Putamen (tissue), 1 donor: ENCODE measurements around the gene METTL18.

Experiments
- DNase-seq: peaks from one replicate; pipeline ENCODE4 v3.0.0-alpha.2; 2016; ENCODE audit warnings: low spot score

Gene METTL18

DNA sequence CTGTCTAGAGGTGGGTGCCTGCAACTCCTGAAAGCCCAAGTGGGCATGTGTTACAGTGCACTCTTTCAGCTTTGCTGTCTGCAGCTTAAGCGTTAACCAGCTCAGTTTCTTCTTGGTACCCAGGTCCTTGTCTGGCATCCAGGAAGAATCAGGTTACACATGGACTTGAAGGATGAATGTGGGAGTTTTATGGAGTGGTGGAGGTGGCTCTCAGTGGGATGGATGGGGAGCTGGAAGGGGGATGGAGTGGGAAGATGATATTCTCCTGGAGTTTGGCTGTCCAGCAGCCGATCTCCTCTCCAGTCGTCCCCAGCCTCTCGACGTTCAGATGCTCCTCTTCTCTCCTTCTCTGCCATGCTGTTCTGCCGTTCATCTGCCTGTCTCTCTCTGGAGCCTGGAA, 9.4 kb downstream of the METTL18 start:
- DNase-seq: no peak

- no peak for DNase-seq
These were observed 10.6 kb downstream of the METTL18 start for GRCh38 chr1:169784102-169784501.

GRCh38 chr1:169782596-169782995, 12.1 kb downstream of the METTL18 start:
- no peak for DNase-seq

- no peak for DNase-seq
These were observed 14.7 kb downstream of the METTL18 start for GRCh38 chr1:169779970-169780369.

- DNase-seq: no peak
These were observed 15.6 kb downstream of the METTL18 start for GRCh38 chr1:169779150-169779549.

GRCh38 chr1:169776440-169776839, 18.3 kb downstream of the METTL18 start:
- no peak for DNase-seq

GRCh38 chr1:169768161-169768560, 26.5 kb downstream of the METTL18 start:
- DNase-seq: no peak

- DNase-seq: no peak
These were observed 29.0 kb downstream of the METTL18 start for GRCh38 chr1:169765580-169766331.

DNA sequence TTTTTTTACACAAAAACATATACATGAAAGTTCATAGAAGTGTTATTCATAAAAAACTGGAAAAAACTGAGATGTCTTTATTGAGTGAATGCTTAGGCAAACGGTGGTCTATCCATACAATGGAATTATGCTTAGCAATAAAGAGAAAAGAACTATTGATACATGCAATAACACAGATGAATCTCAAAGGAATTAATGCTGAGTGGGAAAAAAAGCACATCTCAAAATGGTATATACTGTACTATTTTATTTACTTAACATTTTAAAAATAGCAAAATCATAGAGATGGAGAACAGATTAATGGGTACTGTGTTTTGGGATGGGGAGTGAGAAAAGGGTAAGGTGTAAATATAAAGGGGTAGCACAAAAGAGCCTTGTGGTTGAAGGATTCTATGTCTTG, 29.8 kb downstream of the METTL18 start:
- DNase-seq: no peak

- no peak for DNase-seq
These were observed 32.0 kb downstream of the METTL18 start for GRCh38 chr1:169762699-169763098.

DNA sequence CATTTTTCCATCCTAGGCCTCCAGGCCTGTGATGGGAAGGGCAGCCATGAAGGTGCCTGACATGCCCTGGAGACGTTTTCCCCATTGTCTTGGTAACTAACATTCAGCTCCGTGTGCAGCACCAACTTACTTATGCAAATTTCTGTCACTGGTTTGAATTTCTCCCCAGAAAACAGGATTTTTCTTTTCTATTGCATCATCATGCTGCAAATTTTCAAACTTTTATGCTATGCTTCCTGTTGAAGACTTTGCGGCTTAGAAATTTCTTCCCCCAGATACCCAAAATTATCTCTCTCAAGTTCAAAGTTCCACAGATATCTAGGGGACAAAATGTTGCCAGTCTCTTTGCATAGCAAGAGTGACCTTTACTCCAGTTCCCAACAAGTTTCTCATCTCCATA, 35.7 kb downstream of the METTL18 start:
- no peak for DNase-seq

- DNase-seq: no peak
These were observed 41.2 kb downstream of the METTL18 start for GRCh38 chr1:169753549-169753948.

DNA sequence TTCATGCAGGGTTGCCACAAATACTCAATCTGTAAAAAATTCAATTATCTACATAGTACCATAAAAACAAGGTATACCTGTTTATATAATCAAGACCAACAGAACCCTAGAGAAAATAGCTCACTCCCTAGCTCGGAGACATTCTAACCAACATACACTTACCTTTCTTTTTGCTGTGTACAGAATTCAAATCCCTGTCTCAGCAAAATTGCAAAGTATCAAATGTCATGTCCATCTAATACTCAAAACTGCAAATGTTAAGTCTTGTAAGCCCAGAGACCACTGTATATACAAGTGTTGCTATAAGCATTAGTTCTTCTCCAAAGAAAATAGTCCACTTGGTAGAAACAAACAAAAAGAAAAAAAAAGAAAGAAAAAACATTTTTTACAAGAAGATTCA, 44.7 kb downstream of the METTL18 start:
- no peak for DNase-seq

- no peak for DNase-seq
These were observed 48.2 kb downstream of the METTL18 start for GRCh38 chr1:169746550-169746949.

DNA sequence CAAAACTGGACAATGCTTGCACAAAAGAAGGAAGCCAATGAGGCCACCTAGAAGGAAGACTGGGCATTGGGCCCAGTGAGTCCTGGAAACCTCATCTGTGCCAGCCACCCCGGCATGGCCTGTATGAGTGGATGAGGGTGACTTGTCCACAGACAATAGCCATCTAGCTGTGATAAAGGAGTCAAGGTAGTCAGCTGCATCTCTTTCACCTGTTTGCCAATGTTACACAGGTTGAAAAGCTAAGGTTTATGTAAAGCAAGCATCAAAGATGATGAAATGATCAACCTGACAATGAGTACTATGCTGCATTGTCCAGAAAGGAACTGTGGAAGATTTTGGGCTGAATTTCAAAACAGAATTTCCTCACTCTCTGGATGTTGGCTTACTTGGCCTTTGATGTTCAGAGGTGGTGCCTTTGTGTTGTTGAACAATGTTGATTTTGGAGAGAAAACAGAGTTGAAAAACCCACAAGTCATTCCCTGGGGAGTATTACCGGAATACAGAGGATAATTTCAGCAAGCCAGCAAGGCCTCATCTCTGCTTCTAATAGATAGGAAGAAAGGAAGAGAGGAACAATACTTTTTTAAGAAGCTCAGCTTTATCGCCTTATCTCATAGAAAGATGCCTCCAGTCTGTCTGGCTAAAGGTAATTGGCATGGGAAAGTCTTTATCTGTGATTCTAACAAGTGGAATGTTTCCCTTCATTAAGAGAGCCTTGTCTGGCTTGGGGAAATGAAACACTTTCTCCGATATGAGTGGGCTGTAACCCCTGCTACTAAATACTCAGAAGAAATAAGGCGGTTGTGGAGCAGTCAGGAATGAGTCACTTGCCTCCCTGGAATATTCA, 49.5 kb downstream of the METTL18 start:
- DNase-seq: peak; percentile 19
